SK-N-SH treated with all-trans-retinoic acid at 6 μM for 48 hours (cell line): Measurements from ENCODE around the gene UVSSA.

Experiments
- ATAC-seq: fragments of 200-7000 bp; cut with Tn5 transposase; 3 replicates; pipeline ENCODE4 v1.9.1; 2020; ENCODE audit warnings: mild to moderate bottlenecking, moderate library complexity
- ARNTL ChIP-seq: fragments of 450-650 bp; formaldehyde crosslinking; IDR thresholded peaks from 2 replicates; pipeline ENCODE4 v1.5.0; 2020; ENCODE audit warnings: low read depth, mild to moderate bottlenecking, moderate library complexity, borderline replicate concordance
- BACH2 ChIP-seq: fragments of 250-450 bp; sonication (Bioruptor Pico); IDR thresholded peaks from 2 replicates; pipeline ENCODE4 v1.9.0; 2021; ENCODE audit warnings: mild to moderate bottlenecking, borderline replicate concordance
- CSDC2 ChIP-seq: fragments of 250-450 bp; sonication (Bioruptor Pico); IDR thresholded peaks from 2 replicates; pipeline ENCODE4 v1.5.0; 2020; ENCODE audit warnings: mild to moderate bottlenecking, moderate library complexity
- ESRRG ChIP-seq: fragments of 250-450 bp; sonication (Bioruptor Pico); IDR thresholded peaks from 2 replicates; pipeline ENCODE4 v1.6.1; 2021; ENCODE audit warnings: mild to moderate bottlenecking
- GLIS3 ChIP-seq: fragments of 250-450 bp; sonication (Bioruptor Pico); IDR thresholded peaks from 2 replicates; pipeline ENCODE4 v1.5.0; 2020; ENCODE audit warnings: mild to moderate bottlenecking, moderate library complexity
- ISL1 ChIP-seq: fragments of 250-450 bp; sonication (Bioruptor Pico); IDR thresholded peaks from 2 replicates; pipeline ENCODE4 v2.1.2; 2022; ENCODE audit warnings: mild to moderate bottlenecking, moderate library complexity
- OSR1 ChIP-seq: fragments of 250-450 bp; sonication (Bioruptor Pico); IDR thresholded peaks from 2 replicates; pipeline ENCODE4 v1.8.0; 2022; ENCODE audit warnings: moderate library complexity, mild to moderate bottlenecking, inconsistent platforms
- PPARA ChIP-seq: fragments of 250-450 bp; sonication (Bioruptor Pico); IDR thresholded peaks from 2 replicates; pipeline ENCODE4 v1.5.0; 2020; ENCODE audit warnings: mild to moderate bottlenecking, borderline replicate concordance
- RARB ChIP-seq: fragments of 250-450 bp; sonication (Bioruptor Pico); IDR thresholded peaks from 2 replicates; pipeline ENCODE4 v1.8.0; 2021; ENCODE audit warnings: mild to moderate bottlenecking, moderate library complexity
- SNAI2 ChIP-seq: fragments of 250-450 bp; sonication (Bioruptor Pico); IDR thresholded peaks from 2 replicates; pipeline ENCODE4 v1.5.0; 2020; ENCODE audit warnings: mild to moderate bottlenecking, moderate library complexity
- TCF4 ChIP-seq: fragments of 250-450 bp; sonication (Bioruptor Pico); IDR thresholded peaks from 2 replicates; pipeline ENCODE4 v1.8.0; 2021; ENCODE audit warnings: mild to moderate bottlenecking, moderate library complexity, borderline replicate concordance
- TOX ChIP-seq: fragments of 250-450 bp; sonication (Bioruptor Pico); IDR thresholded peaks from 2 replicates; pipeline ENCODE4 v1.8.0; 2021; ENCODE audit warnings: mild to moderate bottlenecking, moderate library complexity, borderline replicate concordance
- ZC3H10 ChIP-seq: fragments of 250-450 bp; sonication (Bioruptor Pico); IDR thresholded peaks from 2 replicates; pipeline ENCODE4 v1.5.1; 2021; ENCODE audit warnings: mild to moderate bottlenecking, moderate library complexity
- ZFP3 ChIP-seq: fragments of 250-450 bp; sonication (Bioruptor Pico); IDR thresholded peaks from 2 replicates; pipeline ENCODE4 v1.5.0; 2020; ENCODE audit warnings: mild to moderate bottlenecking, moderate library complexity
- ZFP30 ChIP-seq: fragments of 450-650 bp; formaldehyde crosslinking; IDR thresholded peaks from 2 replicates; pipeline ENCODE4 v1.5.0; 2022; ENCODE audit warnings: mild to moderate bottlenecking, moderate library complexity
- ZNF565 ChIP-seq: fragments of 450-650 bp; formaldehyde crosslinking; conservative IDR thresholded peaks from 2 replicates; pipeline ENCODE4 v1.5.0; 2020; ENCODE audit warnings: low read depth, mild to moderate bottlenecking, moderate library complexity
- ZNF70 ChIP-seq: fragments of 450-650 bp; formaldehyde crosslinking; IDR thresholded peaks from 2 replicates; pipeline ENCODE4 v1.5.0; 2020; ENCODE audit warnings: mild to moderate bottlenecking, moderate library complexity
- ZNF8 ChIP-seq: fragments of 450-650 bp; formaldehyde crosslinking; IDR thresholded peaks from 2 replicates; pipeline ENCODE4 v1.5.0; 2020; ENCODE audit warnings: mild to moderate bottlenecking, moderate library complexity
- TF ChIP-seq, protein P1 (sequence below): fragments of 250-450 bp; sonication (Bioruptor Pico); IDR thresholded peaks from 2 replicates; pipeline ENCODE4 v1.5.1; 2020; ENCODE audit warnings: low read depth, mild to moderate bottlenecking, moderate library complexity
- TF ChIP-seq, protein P2 (sequence below): fragments of 250-450 bp; sonication (Bioruptor Pico); IDR thresholded peaks from 2 replicates; pipeline ENCODE4 v1.5.0; 2020; ENCODE audit warnings: mild to moderate bottlenecking, moderate library complexity
- TF ChIP-seq, protein P3 (sequence below): fragments of 250-450 bp; sonication (Bioruptor Pico); IDR thresholded peaks from 2 replicates; pipeline ENCODE4 v1.8.0; 2021; ENCODE audit warnings: low read depth, mild to moderate bottlenecking, moderate library complexity, borderline replicate concordance
- TF ChIP-seq, protein P4 (sequence below): fragments of 250-450 bp; sonication (Bioruptor Pico); IDR thresholded peaks from 2 replicates; pipeline ENCODE4 v1.8.0; 2020; ENCODE audit warnings: mild to moderate bottlenecking, moderate library complexity, borderline replicate concordance

The UVSSA gene

DNA sequence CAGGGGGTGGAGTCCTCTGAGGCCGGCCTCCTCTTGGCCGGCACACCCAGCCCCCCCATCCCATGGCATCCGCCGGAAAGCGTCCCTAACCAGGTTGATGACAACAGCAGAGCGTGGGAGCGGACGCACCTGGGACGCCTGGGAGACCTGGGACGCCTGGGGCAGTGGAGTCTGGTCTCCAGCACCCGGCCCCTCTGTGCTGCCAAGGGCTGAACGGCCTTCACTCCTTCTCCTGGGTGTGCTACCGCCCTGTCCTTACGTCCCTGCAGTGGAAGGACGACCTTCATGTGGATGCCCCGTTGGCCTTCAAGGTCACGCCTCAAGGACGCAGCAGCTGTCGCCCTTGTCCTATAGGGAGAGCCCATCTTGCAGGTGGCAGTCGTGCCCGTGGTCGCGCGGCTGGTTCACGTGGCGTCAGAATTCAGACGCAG lies 32.4 kb downstream of the UVSSA start (continued):
- TF ChIP-seq ZNF8 (CRISPR knock-in tag), result no peak
- TF ChIP-seq, all 23 proteins: peak for 0

DNA sequence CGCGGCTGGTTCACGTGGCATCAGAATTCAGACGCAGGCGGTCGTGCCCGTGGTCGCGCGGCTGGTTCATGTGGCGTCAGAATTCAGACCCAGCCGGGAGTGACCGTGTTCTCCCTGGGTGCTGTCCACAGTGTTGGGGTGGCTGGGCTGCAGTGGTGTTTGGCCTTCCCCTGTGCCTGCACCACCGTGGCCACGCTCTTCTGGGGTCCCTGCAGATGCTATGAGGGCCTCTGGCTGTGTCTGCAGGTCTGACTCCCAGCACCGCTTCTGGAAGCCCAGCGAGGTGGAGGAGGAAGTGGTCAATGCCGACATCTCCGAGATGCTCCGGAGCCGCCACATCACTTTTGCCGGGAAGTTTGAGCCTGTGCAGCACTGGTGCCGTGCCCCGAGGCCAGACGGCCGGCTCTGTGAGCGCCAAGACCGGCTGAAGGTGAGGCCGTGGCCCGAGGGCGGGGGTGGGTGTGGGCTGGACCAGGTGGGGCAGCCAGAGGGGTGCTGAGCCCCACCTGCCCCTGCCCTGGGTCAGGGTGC lies 32.9 kb downstream of the UVSSA start:
- no peak for TF ChIP-seq ZFP30 (CRISPR knock-in tag)
- no peak for TF ChIP-seq ARNTL (CRISPR knock-in tag)
- TF ChIP-seq ZNF8 (CRISPR knock-in tag), result no peak
- no peak for TF ChIP-seq RARB (CRISPR knock-in tag)
- no peak for TF ChIP-seq SNAI2 (CRISPR knock-in tag)
- TF ChIP-seq, protein P1, sequence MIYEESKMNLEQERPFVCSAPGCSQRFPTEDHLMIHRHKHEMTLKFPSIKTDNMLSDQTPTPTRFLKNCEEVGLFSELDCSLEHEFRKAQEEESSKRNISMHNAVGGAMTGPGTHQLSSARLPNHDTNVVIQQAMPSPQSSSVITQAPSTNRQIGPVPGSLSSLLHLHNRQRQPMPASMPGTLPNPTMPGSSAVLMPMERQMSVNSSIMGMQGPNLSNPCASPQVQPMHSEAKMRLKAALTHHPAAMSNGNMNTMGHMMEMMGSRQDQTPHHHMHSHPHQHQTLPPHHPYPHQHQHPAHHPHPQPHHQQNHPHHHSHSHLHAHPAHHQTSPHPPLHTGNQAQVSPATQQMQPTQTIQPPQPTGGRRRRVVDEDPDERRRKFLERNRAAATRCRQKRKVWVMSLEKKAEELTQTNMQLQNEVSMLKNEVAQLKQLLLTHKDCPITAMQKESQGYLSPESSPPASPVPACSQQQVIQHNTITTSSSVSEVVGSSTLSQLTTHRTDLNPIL, result no peak
- TF ChIP-seq, protein P2, sequence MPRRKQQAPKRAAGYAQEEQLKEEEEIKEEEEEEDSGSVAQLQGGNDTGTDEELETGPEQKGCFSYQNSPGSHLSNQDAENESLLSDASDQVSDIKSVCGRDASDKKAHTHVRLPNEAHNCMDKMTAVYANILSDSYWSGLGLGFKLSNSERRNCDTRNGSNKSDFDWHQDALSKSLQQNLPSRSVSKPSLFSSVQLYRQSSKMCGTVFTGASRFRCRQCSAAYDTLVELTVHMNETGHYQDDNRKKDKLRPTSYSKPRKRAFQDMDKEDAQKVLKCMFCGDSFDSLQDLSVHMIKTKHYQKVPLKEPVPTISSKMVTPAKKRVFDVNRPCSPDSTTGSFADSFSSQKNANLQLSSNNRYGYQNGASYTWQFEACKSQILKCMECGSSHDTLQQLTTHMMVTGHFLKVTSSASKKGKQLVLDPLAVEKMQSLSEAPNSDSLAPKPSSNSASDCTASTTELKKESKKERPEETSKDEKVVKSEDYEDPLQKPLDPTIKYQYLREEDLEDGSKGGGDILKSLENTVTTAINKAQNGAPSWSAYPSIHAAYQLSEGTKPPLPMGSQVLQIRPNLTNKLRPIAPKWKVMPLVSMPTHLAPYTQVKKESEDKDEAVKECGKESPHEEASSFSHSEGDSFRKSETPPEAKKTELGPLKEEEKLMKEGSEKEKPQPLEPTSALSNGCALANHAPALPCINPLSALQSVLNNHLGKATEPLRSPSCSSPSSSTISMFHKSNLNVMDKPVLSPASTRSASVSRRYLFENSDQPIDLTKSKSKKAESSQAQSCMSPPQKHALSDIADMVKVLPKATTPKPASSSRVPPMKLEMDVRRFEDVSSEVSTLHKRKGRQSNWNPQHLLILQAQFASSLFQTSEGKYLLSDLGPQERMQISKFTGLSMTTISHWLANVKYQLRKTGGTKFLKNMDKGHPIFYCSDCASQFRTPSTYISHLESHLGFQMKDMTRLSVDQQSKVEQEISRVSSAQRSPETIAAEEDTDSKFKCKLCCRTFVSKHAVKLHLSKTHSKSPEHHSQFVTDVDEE (CRISPR knock-in tag), result no peak
- TF ChIP-seq GLIS3, result no peak
- no peak for TF ChIP-seq ZNF70 (CRISPR knock-in tag)
- TF ChIP-seq BACH2 (CRISPR knock-in tag), result no peak
- TF ChIP-seq, protein P3, sequence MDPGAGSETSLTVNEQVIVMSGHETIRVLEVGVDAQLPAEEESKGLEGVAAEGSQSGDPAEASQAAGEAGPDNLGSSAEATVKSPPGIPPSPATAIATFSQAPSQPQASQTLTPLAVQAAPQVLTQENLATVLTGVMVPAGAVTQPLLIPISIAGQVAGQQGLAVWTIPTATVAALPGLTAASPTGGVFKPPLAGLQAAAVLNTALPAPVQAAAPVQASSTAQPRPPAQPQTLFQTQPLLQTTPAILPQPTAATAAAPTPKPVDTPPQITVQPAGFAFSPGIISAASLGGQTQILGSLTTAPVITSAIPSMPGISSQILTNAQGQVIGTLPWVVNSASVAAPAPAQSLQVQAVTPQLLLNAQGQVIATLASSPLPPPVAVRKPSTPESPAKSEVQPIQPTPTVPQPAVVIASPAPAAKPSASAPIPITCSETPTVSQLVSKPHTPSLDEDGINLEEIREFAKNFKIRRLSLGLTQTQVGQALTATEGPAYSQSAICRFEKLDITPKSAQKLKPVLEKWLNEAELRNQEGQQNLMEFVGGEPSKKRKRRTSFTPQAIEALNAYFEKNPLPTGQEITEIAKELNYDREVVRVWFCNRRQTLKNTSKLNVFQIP, result no peak
- no peak for TF ChIP-seq CSDC2 (CRISPR knock-in tag)
- TF ChIP-seq TOX (CRISPR knock-in tag), result no peak
- TF ChIP-seq ZC3H10 (CRISPR knock-in tag), result no peak
- no peak for TF ChIP-seq ZNF565
- no peak for TF ChIP-seq ISL1 (CRISPR knock-in tag)
- no peak for TF ChIP-seq OSR1
- TF ChIP-seq, protein P4, sequence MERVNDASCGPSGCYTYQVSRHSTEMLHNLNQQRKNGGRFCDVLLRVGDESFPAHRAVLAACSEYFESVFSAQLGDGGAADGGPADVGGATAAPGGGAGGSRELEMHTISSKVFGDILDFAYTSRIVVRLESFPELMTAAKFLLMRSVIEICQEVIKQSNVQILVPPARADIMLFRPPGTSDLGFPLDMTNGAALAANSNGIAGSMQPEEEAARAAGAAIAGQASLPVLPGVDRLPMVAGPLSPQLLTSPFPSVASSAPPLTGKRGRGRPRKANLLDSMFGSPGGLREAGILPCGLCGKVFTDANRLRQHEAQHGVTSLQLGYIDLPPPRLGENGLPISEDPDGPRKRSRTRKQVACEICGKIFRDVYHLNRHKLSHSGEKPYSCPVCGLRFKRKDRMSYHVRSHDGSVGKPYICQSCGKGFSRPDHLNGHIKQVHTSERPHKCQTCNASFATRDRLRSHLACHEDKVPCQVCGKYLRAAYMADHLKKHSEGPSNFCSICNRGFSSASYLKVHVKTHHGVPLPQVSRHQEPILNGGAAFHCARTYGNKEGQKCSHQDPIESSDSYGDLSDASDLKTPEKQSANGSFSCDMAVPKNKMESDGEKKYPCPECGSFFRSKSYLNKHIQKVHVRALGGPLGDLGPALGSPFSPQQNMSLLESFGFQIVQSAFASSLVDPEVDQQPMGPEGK (CRISPR knock-in tag), result no peak
- ATAC-seq, result no peak

DNA sequence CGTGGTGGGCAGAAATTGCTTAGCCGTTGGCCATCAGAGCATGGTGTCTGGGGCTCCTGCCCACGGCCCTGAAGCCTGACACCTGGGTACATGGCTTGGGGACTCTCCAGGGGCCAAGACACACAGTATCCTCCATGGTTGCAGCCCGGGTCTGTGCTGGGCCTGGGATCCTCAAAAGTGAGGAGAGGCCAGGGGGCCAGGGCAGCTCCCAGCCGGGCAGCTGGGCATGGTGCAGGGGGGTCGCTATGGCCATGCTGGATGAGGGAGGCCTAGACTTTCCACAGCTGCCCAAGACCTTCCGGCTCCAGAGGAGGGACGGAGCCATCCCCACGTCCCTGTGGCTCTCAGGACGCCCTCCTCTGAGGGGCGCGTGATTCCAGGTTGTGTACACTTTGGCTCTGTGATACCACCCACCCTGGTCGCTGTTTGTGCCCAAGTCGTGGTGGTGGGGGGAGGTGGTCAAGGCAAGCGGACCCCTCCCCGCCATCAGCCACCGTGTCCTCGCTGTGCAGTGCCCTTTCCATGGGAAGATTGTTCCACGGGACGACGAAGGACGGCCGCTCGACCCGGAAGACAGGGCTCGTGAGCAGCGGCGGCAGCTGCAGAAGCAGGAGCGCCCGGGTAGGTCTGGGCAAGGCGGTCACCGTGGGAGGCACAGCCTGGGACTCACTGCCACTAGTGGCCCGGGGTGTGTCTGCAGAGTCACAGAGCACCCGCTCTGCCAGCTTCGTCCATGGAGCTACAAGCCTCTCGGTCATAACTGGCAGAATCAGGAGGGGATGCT lies 33.6 kb downstream of the UVSSA start:
- TF ChIP-seq ISL1 (CRISPR knock-in tag) (no peak), ZFP30 (CRISPR knock-in tag) (no peak), ZFP3 (CRISPR knock-in tag) (no peak), ARNTL (CRISPR knock-in tag) (no peak), PPARA (no peak), GLIS3 (no peak), CSDC2 (CRISPR knock-in tag) (no peak), RARB (CRISPR knock-in tag) (no peak), OSR1 (no peak), ZNF565 (no peak), ESRRG (CRISPR knock-in tag) (no peak), TCF4 (no peak), ZC3H10 (CRISPR knock-in tag) (no peak), TOX (CRISPR knock-in tag) (no peak), ZNF8 (CRISPR knock-in tag) (no peak)
- TF ChIP-seq, protein P2 (CRISPR knock-in tag), result no peak
- TF ChIP-seq, protein P1, result no peak
- TF ChIP-seq, protein P3, result no peak
- ATAC-seq, result no peak
